Endothelial cell (in vitro differentiated cells): Measurements from ENCODE around the gene SBF2. TPM values are rescaled to one million over a fixed set of nuclear protein-coding genes. Genes with fewer than 3 reads are reported as not detected.
A peak's percentile ranks its signal among the peaks of the same experiment; 100 is the strongest.

ENCODE experiments used
- DNase-seq: peaks from one replicate; pipeline ENCODE4 v3.0.0; 2021; ENCODE audit warnings: low spot score
- H3K27ac Mint-ChIP-seq: one replicate; pipeline ENCODE4 v1.8.0; 2021; ENCODE audit warnings: mixed read lengths, inconsistent platforms; ENCODE audit not compliant: unreplicated experiment
- H3K27me3 Mint-ChIP-seq: one replicate; pipeline ENCODE4 v1.8.0; 2021; ENCODE audit warnings: mild to moderate bottlenecking, moderate library complexity, mixed read lengths, inconsistent platforms; ENCODE audit not compliant: unreplicated experiment
- H3K36me3 Mint-ChIP-seq: one replicate; pipeline ENCODE4 v1.8.0; 2021; ENCODE audit warnings: mild to moderate bottlenecking, low read depth, mixed read lengths, inconsistent platforms; ENCODE audit not compliant: unreplicated experiment
- H3K4me1 Mint-ChIP-seq: one replicate; pipeline ENCODE4 v1.8.0; 2021; ENCODE audit warnings: mild to moderate bottlenecking, mixed read lengths, inconsistent platforms; ENCODE audit not compliant: unreplicated experiment
- H3K4me3 Mint-ChIP-seq: one replicate; pipeline ENCODE4 v1.8.0; 2021; ENCODE audit warnings: mild to moderate bottlenecking, mixed read lengths, inconsistent platforms; ENCODE audit not compliant: unreplicated experiment
- H3K9me3 Mint-ChIP-seq: one replicate; pipeline ENCODE4 v1.8.0; 2021; ENCODE audit warnings: mixed read lengths, inconsistent platforms; ENCODE audit not compliant: unreplicated experiment
- total RNA-seq: library from RNA; stranded (reverse); fragmentation: NEBNext Ultra II Directional; extraction: Animal tissue kit (Norgen Biotek cat#: 25700); gene quantifications from one replicate; pipeline ENCODE4 v1.2.1, GENCODE V29; 2021; ENCODE audit not compliant: unreplicated experiment
- TF ChIP-seq, protein P1 (sequence below): fragments of 200-600 bp; sonication (generic); IDR thresholded peaks from one replicate; pipeline ENCODE4 v1.5.0; 2021; ENCODE audit warnings: antibody characterized with exemption; ENCODE audit not compliant: unreplicated experiment

The SBF2 gene
- total RNA-seq, 1 donor from 2014 or later, result 40.8 TPM

DNA sequence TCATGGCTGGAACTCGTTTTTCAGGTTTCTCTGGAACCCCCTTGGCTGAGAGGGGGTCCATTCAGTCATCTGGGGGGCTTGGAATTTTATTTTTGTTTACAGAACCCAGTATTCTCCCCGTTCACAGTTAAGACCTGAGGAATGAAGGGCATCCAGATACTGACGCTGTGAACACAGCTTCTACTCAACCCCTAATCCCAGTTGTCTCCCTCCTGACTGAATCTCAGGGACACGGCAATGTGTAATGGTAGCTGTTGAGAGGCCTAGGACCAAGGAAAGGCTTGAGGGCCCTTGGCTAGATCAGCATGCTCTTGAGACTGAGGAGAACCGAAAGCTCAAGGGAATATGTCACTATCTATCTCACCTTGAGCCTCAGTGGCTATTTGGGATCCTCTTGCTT, 516.5 kb downstream of the SBF2 start:
- H3K4me3 Mint-ChIP-seq, result no peak overlapping the region
- H3K27me3 Mint-ChIP-seq, result no peaks in the 10 kb centered on the region
- H3K36me3 Mint-ChIP-seq, result peaks cover 26% of the 10 kb centered on the region
- TF ChIP-seq, protein P1, sequence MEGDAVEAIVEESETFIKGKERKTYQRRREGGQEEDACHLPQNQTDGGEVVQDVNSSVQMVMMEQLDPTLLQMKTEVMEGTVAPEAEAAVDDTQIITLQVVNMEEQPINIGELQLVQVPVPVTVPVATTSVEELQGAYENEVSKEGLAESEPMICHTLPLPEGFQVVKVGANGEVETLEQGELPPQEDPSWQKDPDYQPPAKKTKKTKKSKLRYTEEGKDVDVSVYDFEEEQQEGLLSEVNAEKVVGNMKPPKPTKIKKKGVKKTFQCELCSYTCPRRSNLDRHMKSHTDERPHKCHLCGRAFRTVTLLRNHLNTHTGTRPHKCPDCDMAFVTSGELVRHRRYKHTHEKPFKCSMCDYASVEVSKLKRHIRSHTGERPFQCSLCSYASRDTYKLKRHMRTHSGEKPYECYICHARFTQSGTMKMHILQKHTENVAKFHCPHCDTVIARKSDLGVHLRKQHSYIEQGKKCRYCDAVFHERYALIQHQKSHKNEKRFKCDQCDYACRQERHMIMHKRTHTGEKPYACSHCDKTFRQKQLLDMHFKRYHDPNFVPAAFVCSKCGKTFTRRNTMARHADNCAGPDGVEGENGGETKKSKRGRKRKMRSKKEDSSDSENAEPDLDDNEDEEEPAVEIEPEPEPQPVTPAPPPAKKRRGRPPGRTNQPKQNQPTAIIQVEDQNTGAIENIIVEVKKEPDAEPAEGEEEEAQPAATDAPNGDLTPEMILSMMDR, result no peak
- H3K27ac Mint-ChIP-seq, result no peak overlapping the region
- DNase-seq, result no peak
- no peaks in the 10 kb centered on the region for H3K4me1 Mint-ChIP-seq
- H3K9me3 Mint-ChIP-seq, result no peaks in the 10 kb centered on the region

DNA sequence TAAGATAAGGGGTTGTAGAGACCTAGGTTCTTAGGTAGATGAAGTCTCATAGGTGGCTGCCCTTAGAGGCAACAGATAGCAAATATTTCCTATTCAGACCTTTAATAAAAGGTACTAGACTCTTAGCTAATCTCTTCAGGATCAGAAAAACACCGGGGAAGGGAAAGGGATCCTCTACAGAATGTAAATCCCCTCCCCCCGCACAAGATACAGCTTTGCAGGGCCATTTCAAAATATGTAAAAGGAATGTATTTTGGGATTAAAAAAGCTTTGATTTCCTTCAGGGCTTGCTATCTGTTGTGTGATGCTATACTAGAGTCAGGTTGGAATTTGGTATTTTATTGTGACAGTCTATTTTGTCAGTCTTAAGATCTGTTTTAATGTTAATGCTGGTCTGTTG, 517.0 kb downstream of the SBF2 start:
- no peaks in the 10 kb centered on the region for H3K9me3 Mint-ChIP-seq
- no peak overlapping the region for H3K4me3 Mint-ChIP-seq
- DNase-seq, result no peak
- H3K27me3 Mint-ChIP-seq, result no peaks in the 10 kb centered on the region
- H3K27ac Mint-ChIP-seq, result no peak overlapping the region
- TF ChIP-seq, protein P1, result no peak
- H3K4me1 Mint-ChIP-seq, result no peaks in the 10 kb centered on the region
- peaks cover 23% of the 10 kb centered on the region for H3K36me3 Mint-ChIP-seq

DNA sequence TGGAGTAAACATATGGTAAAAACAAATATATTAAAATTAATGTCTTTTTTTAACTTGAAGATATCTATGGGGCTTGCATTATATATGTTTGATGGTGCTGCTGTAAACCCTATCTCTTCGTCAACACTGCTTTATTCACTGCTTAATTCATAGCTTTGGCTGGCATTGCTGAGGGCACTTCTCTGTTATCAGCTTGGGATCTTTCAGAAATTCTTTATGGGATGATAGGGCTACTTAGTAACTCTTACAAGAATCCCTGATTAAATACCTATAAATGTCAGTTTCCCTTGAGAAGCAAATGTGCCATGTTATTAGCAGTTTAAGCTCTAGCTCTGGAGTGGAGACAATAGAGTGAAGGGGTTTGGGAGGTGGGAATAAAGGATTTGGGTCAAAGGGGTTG, 517.8 kb downstream of the SBF2 start:
- TF ChIP-seq, protein P1, result no peak
- H3K4me1 Mint-ChIP-seq, result no peaks in the 10 kb centered on the region
- no peaks in the 10 kb centered on the region for H3K27me3 Mint-ChIP-seq
- H3K9me3 Mint-ChIP-seq, result no peaks in the 10 kb centered on the region
- no peak overlapping the region for H3K4me3 Mint-ChIP-seq
- peaks cover 17% of the 10 kb centered on the region for H3K36me3 Mint-ChIP-seq
- no peak for DNase-seq
- H3K27ac Mint-ChIP-seq, result no peak overlapping the region

DNA sequence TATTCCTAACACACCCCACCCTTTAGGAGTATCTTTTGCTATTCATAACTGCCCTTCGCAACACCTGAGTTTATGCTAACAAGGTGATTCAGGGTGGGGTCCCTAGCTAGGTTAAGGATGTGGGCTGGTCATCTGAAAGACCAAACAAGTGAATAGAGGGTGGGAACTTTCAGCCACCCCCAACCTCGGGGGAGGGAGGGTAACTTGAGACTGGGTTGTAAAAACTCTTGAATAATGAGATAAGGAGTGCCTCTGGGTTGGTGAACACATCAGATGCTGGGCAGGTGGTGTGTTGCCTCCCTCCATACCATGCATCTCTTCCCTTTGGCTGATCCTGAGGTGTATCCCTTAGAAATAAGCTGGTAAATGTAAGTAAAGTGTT, 518.6 kb downstream of the SBF2 start:
- Mint-ChIP-seq H3K4me3 (no peak overlapping the region), H3K27me3 (peaks cover 1% of the 10 kb centered on the region), H3K9me3 (no peaks in the 10 kb centered on the region), H3K36me3 (peaks cover 10% of the 10 kb centered on the region), H3K4me1 (no peaks in the 10 kb centered on the region), H3K27ac (no peak overlapping the region)
- DNase-seq, result no peak
- TF ChIP-seq, protein P1, result no peak

DNA sequence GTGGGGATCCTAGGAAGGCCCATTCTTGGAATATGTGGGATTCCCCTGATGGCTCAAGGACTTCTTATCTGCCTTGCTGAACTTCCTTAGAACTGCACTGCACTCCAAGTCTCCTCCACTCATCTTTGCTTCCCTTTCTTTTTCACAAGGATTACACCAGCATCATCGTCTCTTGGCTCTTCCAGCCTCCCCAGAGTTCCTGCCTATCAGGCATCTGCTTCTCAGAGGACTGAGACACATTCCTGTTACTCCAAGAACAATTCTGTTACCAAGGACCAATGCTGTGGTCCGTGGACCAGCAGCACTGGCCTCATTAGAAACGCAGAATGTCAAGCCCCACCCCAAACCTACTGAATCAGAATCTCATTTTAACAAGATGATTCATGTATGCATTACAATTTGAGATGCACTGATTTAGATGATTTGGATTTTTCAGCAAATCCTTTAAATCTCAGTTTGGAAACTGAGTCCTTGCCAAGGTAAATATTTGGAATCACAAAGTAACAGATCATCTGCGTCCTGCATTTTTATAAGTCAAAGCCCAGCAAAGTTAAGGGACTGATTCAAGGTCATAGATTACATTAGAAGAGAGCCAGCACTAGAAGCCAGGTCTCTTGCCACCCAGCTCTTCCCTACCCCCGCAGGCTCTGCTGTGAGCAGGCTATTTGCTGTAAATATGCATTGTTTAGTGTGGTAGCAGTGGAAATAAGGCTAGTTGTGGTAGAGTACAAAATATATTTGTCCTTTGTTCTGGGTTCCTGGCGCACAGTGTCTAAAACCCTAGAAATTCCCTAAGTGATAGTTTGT, 519.2 kb downstream of the SBF2 start:
- Mint-ChIP-seq H3K9me3 (no peaks in the 10 kb centered on the region), H3K4me1 (no peaks in the 10 kb centered on the region), H3K36me3 (peaks cover 6% of the 10 kb centered on the region), H3K27ac (no peak overlapping the region), H3K4me3 (peak overlapping the region; percentile 26), H3K27me3 (peaks cover 1% of the 10 kb centered on the region)
- TF ChIP-seq, protein P1, result no peak
- DNase-seq, result no peak
